Astrocyte of the cerebellum (primary cell): ENCODE measurements around the gene OTX1.

Experiments
- DNase-seq: peaks from one replicate; pipeline ENCODE4 v3.0.0-alpha.2; 2011; ENCODE audit warnings: low read depth
- H3K4me3 ChIP-seq: 2 replicates; pipeline ENCODE4 v1.5.1; 2011; ENCODE audit warnings: mild to moderate bottlenecking, low read depth, low read length, moderate library complexity
- CTCF ChIP-seq: IDR thresholded peaks from 2 replicates; pipeline ENCODE4 v1.5.1; 2012; ENCODE audit warnings: low read length, low read depth, moderate library complexity, mild to moderate bottlenecking; ENCODE audit errors: missing control alignments
- in situ Hi-C: cut with HindIII; loops from 2 replicates; pipeline ENCODE4 v1.10.0; 2017; ENCODE audit warnings: low sequenced_read_pairs

OTX1 gene

GRCh38 chr2:63053889-63054602, 3.4 kb downstream of the OTX1 start:
- in situ Hi-C loops = no loop called here
- DNase-seq = no peak
- no peak overlapping the region for H3K4me3 ChIP-seq
- TF ChIP-seq CTCF = peak; percentile 32

- no peak for DNase-seq
- TF ChIP-seq CTCF = no peak
- H3K4me3 ChIP-seq = no peak overlapping the region
- in situ Hi-C loops = no loop called here
Measured at GRCh38 chr2:63054841-63055225, 4.2 kb downstream of the OTX1 start.

GRCh38 chr2:63055226-63056106, 4.8 kb downstream of the OTX1 start:
- in situ Hi-C loops = no loop called here
- H3K4me3 ChIP-seq = no peak overlapping the region
- DNase-seq = no peak
- TF ChIP-seq CTCF = no peak

GRCh38 chr2:63056107-63057050, 5.7 kb downstream of the OTX1 start:
- no peak for DNase-seq
- no peak for TF ChIP-seq CTCF
- H3K4me3 ChIP-seq = no peak overlapping the region
- in situ Hi-C loops = no loop called here

- in situ Hi-C loops = no loop called here
- no peak for DNase-seq
- H3K4me3 ChIP-seq = no peak overlapping the region
- TF ChIP-seq CTCF = no peak
Measured at GRCh38 chr2:63057249-63058143, 6.9 kb downstream of the OTX1 start.
